ENCODE measurements around the gene CIITA.

The CIITA gene

DNA sequence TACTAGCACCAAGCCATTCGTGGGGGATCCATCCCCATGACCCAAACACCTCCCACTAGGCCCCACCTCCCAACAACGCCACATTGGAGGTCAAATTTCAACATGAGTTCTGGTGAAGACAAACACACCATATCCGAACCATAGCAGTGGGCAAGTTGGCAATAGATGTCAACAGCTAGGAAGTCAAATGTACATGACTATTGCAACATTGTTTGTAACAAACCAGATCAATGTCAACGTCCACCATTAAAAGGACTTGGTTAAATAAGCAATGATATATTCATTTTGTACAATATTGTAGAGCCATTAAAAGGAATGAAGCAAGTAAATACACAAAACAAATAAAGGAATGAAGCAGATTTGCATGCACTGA, 26.5 kb upstream of the CIITA start:
- no peak for DNase-seq

DNA sequence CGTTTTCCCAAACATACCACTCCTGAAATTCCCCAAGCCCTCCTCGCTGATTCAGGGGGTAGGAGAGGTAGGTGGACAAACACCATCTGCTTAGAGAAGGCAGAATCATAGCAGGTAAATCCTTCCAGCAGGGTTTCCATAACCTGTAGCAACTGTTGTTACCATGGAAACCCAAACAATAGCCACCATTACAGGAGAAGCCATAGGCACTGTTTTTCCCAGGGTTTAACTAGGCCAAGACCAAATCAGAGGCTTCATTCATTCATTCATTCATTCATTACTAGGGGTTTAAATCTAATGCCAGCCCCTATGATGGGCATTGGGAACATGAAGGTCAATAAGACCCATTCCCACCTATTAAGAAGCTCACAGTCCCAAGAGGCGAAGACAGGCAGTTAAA, 25.5 kb upstream of the CIITA start:
- no peak for DNase-seq

GRCh38 chr16:10852286-10852685, 24.7 kb upstream of the CIITA start:
- DNase-seq, result no peak

DNA sequence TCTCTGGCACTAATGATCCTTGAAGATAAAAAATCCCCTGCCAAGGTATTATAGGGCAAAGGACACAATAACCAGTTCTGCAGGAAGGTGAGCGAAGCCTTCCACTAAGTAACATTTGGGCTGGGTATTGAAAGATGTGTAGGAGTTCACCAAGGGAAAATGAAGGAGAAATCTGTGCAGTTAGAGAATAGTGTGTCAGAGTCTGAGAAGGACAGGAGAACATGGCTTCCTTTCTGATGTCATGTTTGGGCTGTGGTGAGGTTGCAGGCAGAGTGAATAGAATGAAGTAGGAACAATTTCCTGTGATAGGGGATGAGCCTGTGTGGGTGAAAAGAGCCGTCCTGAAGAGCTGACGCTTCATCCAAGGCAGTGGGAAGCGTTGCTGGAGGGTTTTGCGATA, 24.1 kb upstream of the CIITA start:
- DNase-seq, result no peak

- no peak for DNase-seq
Observed at GRCh38 chr16:10856042-10856441, 21.0 kb upstream of the CIITA start.

DNA sequence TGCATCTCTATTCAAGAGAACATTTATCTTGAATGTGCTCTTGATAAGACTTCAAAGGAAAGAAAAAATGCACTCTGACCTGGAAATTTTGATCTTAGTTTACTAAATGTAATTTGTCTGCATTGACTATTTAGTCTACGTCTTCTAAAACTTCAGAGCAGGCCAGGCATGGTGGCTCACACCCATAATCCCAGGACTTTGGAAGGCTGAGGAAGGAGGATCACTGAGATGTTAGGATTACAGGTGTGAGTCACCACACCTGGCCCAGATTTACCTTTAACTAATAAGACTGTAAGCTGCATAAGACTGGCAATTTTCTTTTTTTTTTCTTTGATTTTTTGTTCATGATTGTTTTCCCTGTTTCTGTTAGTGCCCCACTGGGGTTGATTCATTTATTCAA, 18.8 kb upstream of the CIITA start:
- no peak for DNase-seq

GRCh38 chr16:10859020-10859419, 18.0 kb upstream of the CIITA start:
- no peak for DNase-seq

- DNase-seq, result no peak
Observed at GRCh38 chr16:10859658-10860057, 17.3 kb upstream of the CIITA start.

DNA sequence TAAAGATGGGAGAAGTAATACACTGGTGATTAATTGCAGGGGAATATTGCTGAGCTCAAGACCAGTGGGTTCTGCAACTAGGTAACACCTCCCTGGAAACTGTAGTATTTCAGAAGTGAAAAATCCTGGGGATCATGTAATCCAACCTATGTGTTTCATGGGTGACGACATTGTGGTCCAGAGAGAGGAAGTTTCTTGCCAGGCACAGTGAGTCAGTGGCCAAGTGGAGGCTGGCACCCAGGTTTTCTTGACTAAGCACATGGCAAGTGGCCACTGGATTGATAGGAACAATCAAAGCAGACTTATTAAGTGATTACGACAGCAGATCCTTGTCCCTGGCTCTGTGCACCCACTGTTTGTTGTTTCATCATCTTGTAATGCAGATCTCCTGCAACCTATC, 14.6 kb upstream of the CIITA start:
- no peak for DNase-seq

DNA sequence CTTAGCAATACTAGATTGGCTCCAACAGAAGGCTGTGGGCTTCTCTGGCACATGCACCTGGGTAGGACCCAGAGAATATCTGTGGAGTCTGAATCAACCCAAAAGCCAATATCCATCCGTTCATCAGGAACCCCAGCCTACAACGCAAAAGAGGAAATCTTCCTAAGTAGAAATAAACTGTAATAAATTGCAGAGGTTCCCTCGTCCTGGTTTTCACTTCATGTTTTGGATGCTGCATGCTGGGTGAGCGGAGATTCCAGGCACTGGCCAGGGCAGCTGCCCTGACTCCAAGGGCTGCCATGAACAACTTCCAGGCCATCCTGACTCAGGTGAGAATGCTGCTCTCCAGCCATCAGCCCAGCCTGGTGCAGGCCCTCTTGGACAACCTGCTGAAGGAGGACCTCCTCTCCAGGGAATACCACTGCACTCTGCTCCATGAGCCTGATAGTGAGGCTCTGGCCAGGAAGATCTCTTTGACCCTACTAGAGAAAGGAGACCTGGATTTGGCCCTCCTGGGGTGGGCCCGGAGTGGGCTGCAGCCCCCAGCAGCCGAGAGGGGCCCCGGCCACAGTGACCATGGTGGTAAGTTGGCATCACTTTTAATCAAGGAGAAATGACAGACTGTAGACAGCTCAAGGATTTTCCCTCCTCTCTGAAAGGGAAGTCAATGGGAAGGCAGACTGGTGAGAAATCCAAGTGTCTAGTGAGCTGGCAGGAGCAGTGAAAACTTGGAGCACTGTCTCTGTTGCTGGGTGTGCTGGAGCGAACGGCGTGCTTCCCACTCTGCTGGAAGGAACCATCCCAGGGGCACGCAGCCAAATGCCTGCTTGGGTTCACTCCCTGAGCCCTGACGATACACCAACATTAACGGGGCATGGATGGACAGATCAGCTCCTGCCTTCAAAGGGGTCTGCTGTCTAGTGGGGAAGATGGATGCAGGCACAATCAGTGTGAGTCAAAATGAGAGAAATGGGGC, 10.7 kb upstream of the CIITA start:
- DNase-seq, result no peak

DNA sequence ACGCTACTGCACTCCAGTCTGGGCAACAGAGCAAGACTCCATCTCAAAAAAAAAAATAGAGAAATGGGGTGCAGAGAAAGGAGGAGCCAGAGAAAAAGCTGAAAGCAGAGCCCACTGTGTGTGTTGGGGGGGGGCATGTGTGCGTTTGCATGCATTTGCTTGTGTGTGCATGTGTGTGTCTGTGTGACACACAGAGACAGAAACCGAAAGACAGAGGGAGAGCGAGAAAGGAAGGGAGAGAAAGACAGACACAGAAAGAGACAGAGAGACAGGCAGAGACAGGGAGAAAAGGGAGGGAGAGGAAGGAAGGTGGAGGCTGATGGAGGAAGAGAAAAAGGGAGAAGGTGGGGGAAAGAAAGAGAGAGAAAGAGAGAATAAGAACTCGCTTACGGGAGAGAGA, 9.8 kb upstream of the CIITA start:
- no peak for DNase-seq

GRCh38 chr16:10868104-10868595, 8.9 kb upstream of the CIITA start:
- no peak for DNase-seq

- no peak for DNase-seq
Observed at GRCh38 chr16:10868596-10869469, 8.2 kb upstream of the CIITA start.

- DNase-seq, result no peak
Observed at GRCh38 chr16:10870137-10870776, 6.7 kb upstream of the CIITA start.

DNA sequence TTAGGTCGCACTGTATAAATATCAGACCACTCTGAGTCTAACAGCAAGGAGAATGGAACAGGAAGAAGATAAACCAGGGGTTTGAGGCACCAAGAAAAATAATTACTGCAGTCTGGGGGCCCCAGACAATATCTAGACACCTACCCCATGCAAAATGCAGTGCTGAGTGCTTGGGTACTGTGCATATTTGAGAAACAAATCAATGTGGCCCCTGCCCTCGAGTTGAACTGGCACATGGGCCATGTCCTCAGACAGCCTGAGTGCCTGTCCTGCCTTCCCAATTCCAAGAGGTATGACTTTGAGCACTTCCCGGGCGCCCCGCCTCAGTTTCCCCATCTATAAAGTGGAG, 6.2 kb upstream of the CIITA start:
- no peak for DNase-seq

DNA sequence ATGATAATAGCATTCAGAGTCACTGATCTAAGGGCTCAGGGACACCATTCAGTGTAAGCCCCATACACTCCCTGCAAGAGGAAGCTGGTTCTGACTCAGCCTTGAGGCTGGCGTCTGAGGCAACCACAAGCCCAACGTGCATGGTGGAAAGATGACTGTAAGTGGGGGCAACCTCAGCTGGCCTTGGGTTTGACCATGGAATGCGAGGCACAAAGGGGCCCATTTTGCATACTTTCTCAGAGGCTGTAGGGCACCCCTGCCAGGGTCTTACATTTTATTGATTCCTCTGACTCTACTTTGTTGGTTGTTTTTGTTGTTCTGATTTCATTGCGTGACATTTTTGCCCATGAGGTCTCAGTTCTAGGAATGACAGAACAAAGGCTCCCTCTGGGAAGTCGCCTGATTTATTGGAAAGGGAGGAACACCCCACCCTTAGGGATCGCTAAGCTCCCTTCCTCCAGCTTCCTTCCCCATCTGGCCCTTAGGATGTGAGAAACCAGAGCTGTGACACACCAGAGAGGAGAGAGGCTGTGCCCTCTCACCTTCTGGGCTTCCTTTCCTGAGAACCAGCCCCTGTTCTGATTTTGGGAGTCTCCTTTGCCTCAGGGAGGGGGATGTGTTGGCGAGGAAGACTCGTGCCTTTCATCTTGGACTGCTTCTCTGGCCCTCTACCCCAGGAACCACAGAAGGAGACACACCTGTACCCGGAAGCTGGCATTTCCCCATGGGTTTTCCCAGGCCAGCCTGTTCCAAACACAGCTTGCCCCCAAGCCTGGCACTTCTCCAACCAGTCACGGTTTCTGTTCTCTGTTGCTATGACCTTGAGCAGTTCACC, 5.6 kb upstream of the CIITA start:
- no peak for DNase-seq

GRCh38 chr16:10876315-10876714, 687 bp upstream of the CIITA start:
- DNase-seq, result no peak

DNA sequence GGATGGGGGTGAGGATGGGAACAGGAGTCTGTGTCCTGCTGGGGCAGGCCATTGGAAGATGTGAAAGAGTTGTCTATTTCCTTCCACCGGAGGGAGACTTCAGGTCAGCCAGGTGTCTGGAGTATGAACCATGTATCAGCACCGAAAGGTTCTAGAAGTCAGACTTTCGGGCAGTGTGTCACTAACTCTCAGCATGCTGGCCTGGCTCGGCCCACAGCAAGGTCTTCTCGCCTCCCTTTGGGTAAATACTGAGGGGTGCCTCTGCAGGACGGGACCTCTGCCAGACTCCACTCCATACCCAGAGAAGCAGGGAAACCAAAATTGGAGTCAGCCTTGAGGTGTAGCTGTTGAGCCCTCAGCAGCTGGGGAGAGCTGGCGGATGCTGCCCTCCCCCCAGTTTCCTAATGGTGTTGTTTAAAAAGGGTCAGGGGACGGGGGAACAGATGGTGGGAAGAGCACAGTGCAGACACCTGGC, 507 bp downstream of the CIITA start:
- no peak for DNase-seq

DNA sequence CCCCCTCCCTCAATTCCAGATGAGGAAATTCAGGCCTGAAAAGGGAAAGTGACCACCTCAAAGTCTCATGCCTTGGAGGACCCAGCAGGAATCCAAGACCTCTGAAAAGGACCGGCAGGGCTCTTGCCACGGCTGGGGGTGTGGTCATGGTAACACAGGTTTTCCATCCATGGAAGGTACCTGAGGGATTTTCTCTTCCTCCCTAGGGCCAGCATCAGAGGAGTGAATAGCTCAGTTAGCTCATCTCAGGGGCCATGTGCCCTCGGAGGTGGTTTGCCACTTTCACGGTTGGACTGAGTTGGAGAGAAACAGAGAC, 1.3 kb downstream of the CIITA start:
- no peak for DNase-seq

- DNase-seq, result no peak
Observed at GRCh38 chr16:10878644-10879501, 1.9 kb downstream of the CIITA start.
